Measurements from ENCODE around the gene GPR158. TPM values are rescaled to one million over a fixed set of nuclear protein-coding genes. Genes with fewer than 3 reads are reported as not detected.

GPR158 gene
- total and polyA plus RNA-seq, 11 donors: 0.05 TPM; not detected in 9

DNA sequence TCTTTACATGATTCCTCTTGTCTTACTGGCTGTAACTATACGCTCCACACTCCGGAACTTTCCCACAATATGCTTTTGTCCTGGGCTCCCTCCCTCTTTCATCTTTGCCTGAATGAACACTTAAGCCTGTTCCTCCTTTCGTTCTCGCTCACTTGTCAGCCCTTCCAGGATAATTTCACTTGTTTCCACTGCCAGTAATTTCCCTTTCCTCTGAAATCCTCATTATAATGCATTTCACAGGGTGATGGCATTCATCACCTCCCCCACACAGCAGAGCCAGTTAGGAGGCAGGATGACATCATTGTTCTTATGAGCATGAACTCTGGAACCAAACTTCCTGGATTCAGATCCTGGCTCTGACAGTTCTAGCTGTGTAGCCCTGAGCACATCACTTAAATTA is 372.6 kb downstream of the GPR158 start:
- ATAC-seq: no peak
- Histone ChIP-seq H3K36me3 (no peaks in the 10 kb centered on the region), H3K27me3 (peaks cover 0 to 3% (median 0%) of the 10 kb centered on the region in 9 donors), H3K4me3 (no peak overlapping the region), H3K4me1 (no peaks in the 10 kb centered on the region), H3K27ac (no peak overlapping the region), H3K9me3 (no peaks in the 10 kb centered on the region)
- intact Hi-C loops (cut with DNase I): loop anchor here in 1 of 10 donors (10.0 kb wide), 1 partner anchor 63 kb away; no protein-coding TSS in a partner anchor
- WGBS, 4 donors: 34 to 55% (median 41%) methylated on average over 4 of the region's 4 CpGs
- no peak for TF ChIP-seq POLR2A (IDR thresholded peaks at IDR 0.05)
- TF ChIP-seq, protein P1, sequence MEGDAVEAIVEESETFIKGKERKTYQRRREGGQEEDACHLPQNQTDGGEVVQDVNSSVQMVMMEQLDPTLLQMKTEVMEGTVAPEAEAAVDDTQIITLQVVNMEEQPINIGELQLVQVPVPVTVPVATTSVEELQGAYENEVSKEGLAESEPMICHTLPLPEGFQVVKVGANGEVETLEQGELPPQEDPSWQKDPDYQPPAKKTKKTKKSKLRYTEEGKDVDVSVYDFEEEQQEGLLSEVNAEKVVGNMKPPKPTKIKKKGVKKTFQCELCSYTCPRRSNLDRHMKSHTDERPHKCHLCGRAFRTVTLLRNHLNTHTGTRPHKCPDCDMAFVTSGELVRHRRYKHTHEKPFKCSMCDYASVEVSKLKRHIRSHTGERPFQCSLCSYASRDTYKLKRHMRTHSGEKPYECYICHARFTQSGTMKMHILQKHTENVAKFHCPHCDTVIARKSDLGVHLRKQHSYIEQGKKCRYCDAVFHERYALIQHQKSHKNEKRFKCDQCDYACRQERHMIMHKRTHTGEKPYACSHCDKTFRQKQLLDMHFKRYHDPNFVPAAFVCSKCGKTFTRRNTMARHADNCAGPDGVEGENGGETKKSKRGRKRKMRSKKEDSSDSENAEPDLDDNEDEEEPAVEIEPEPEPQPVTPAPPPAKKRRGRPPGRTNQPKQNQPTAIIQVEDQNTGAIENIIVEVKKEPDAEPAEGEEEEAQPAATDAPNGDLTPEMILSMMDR (IDR thresholded peaks at IDR 0.05): no peak
- no peak for DNase-seq

DNA sequence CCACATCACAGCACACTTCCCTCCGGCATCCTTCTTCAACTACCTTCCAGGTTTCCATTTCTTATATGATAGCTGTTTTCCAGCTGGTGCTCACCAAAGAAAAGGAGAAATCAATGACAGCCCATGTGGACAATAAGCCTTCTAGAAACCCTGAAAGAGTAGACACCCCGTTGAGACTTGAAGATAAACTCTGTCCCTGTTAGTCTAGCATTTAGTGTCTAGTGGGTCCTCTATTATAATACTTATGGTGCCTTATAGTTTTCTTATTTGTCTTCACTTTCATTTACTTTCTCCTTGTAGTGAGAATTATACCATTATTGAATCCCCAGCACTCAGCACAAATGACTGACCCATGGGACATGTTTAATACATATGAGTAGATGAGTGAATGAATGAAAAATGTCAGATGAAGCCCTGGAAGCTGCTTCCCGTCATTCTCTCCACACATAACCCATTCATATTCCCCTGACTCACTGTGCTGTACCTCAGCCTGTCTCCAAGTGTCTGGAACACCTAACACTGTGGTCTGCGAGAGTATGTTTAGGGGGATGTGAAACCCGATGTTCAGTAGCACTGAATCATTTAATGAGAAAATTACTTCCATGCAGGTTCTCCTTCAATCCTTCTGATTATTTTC is 377.6 kb downstream of the GPR158 start:
- TF ChIP-seq POLR2A (IDR thresholded peaks at IDR 0.05): no peak
- TF ChIP-seq, protein P1 (IDR thresholded peaks at IDR 0.05): no peak
- intact Hi-C loops (cut with DNase I): loop anchor here in 1 of 10 donors (10.0 kb wide), 1 partner anchor 62 kb away; no protein-coding TSS in a partner anchor
- ATAC-seq (no peak), DNase-seq (no peak)
- H3K4me3 ChIP-seq: no peak overlapping the region
- 61 to 70% (median 64%) methylated on average over 5 of the region's 5 CpGs for WGBS, 4 donors
- no peak overlapping the region for H3K27ac ChIP-seq
- H3K4me1 ChIP-seq: no peaks in the 10 kb centered on the region
- H3K27me3 ChIP-seq: peaks cover 0 to 3% (median 0%) of the 10 kb centered on the region in 9 donors
- no peaks in the 10 kb centered on the region for H3K9me3 ChIP-seq
- no peaks in the 10 kb centered on the region for H3K36me3 ChIP-seq

DNA sequence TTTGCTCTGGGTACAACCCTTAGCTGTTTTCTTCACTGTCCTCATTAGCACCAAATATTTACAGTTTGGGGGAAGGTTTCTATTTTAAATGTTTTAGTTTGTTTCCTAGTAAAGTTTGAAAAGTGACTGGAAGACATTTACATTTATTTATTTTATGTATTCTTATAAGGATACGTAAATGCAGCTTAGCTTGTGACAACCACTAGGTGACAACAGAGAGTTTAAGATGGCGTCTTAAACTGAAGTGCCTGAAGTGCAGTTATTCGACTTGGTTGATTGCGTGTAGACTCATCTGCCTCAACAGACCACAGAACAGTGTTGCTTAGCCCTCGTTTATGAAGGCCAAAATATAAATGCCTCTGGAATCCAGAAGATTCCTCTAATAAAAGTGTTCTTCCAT is 381.1 kb downstream of the GPR158 start:
- intact Hi-C loops (cut with DNase I): loop anchor here in 1 of 10 donors (10.0 kb wide), 1 partner anchor 59 kb away; no protein-coding TSS in a partner anchor
- 82 to 87% (median 85%) methylated on average over 5 of the region's 5 CpGs for WGBS, 4 donors
- no peaks in the 10 kb centered on the region for H3K27me3 ChIP-seq
- H3K36me3 ChIP-seq: no peaks in the 10 kb centered on the region
- ATAC-seq (no peak), DNase-seq (no peak)
- H3K9me3 ChIP-seq: no peaks in the 10 kb centered on the region
- H3K4me1 ChIP-seq: no peaks in the 10 kb centered on the region
- no peak overlapping the region for H3K4me3 ChIP-seq
- no peak for TF ChIP-seq POLR2A (IDR thresholded peaks at IDR 0.05)
- TF ChIP-seq, protein P1 (IDR thresholded peaks at IDR 0.05): no peak
- H3K27ac ChIP-seq: no peak overlapping the region

DNA sequence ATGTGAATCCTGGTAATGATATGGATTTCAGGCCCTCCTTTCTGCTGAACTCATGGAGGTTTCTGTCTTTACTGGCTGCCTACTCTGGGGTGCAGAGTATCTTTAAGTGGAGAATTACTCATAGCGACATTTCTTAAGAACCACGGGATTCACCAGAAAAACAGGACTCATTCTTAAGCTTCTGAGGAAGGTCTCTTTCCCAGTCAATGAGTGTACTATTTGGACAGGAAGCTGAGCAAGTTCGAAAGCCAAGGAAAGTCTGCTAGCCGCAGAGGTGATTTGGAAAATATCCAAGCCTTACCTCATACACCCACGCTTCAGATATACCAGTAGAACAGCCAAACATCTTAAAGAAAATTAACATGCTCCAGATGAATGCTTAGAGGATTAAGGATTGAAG is 381.7 kb downstream of the GPR158 start:
- intact Hi-C loops (cut with DNase I): loop anchor here in 1 of 10 donors (10.0 kb wide), 1 partner anchor 58 kb away; no protein-coding TSS in a partner anchor
- WGBS, 4 donors: 40 to 52% (median 42%) methylated on average over 5 of the region's 5 CpGs
- H3K36me3 ChIP-seq: no peaks in the 10 kb centered on the region
- H3K4me3 ChIP-seq: no peak overlapping the region
- H3K27ac ChIP-seq: no peak overlapping the region
- DNase-seq (no peak), ATAC-seq (no peak)
- H3K27me3 ChIP-seq: no peaks in the 10 kb centered on the region
- H3K4me1 ChIP-seq: no peaks in the 10 kb centered on the region
- no peaks in the 10 kb centered on the region for H3K9me3 ChIP-seq
- TF ChIP-seq, protein P1 (IDR thresholded peaks at IDR 0.05): no peak
- no peak for TF ChIP-seq POLR2A (IDR thresholded peaks at IDR 0.05)
